ENCODE measurements around the gene AMACR.

AMACR gene

DNA sequence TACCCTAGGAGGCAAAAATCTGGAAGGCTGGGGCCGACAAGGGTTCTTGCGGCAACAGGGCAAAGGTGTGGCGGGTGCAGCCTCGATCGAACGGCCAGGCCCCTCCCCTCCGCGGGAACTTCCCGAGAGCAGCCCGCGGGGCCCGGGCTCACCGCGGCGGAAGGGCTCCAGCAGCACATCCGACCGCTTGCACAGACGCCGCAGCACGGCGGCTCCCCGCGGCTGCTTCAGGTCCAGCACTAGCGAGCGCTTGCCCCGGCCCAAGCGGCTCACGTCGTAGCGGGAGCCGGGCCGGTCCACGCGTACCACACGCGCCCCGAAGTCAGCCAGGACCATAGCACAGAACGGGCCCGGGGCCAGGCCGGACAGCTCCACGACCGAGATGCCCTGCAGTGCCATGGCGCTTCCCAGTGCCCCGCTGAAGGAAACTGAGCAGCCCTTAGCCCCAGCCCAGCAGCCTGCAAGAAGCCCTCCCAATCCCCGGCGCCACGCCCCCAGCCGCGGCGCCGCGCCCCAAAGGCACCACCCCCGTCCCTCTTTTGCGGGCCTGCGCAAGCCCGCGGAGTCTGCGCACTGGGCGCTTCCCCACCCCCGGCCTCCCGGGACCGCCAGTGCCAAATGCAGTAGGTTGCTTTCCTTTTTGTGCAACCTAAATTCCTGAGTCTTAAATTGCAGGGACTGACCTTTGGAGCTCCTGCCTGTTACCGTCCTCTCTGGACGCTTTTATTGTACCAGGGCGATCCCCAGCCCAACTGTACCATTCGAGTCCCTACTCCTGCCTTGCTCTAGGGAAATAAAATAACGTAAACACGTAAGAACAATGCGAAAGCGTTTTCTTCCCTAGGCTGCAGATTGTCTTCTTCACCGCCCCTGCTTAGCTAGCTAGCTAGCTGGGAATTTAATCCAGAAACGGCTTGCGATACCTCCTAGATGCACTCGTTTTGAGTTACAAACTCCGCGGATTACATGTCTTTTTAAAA is at the start of gene AMACR:
Gene AMACR, minus strand, starts transcription at position 430 of the 980 bp plus-strand sequence. Its CDS starts 31 bp downstream, at position 399.
- Histone ChIP-seq H3K9ac (ENCODE audit: low read length) (peak within 1 kb of the TSS; percentile 73), H3K4me3 (ENCODE audit: low read length) (peak within 1 kb of the TSS; percentile 40), H3K36me3 (ENCODE audit: control insufficient read depth, insufficient read depth, low read length) (no peaks in the 10 kb centered on the region), H3K27me3 (ENCODE audit: control insufficient read depth, insufficient read depth, low read length) (no peaks in the 10 kb centered on the region), H3K4me1 (ENCODE audit: control insufficient read depth, insufficient read depth, low read length) (peaks cover 15% of the 10 kb centered on the region), H3K9me3 (ENCODE audit: control insufficient read depth, low read length) (no peaks in the 10 kb centered on the region)

DNA sequence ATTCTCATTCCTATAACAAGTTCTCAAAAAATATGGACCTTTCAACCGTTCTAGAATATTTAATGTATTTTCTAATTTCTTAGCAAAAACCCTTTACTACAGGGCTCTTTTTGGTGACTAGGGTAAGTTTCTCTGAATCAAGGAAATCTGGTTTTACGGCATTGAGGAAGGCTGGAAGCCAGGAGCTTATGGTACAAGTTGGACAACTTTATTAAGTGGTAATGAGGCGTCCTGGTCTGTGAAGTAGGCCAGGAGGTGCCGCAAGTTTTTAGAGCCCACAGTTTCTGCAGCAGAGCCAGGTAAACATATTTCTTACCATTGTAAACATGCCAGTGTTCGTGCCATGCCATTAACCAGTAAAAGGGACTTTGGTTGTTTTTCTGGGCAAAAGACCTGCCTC is 49.7 kb upstream of the AMACR start:
- Histone ChIP-seq H3K9me3 (ENCODE audit: control insufficient read depth, low read length) (no peaks in the 10 kb centered on the region), H3K36me3 (ENCODE audit: control insufficient read depth, insufficient read depth, low read length) (no peaks in the 10 kb centered on the region), H3K4me3 (ENCODE audit: low read length) (no peak overlapping the region), H3K27me3 (ENCODE audit: control insufficient read depth, insufficient read depth, low read length) (no peaks in the 10 kb centered on the region), H3K4me1 (ENCODE audit: control insufficient read depth, insufficient read depth, low read length) (no peaks in the 10 kb centered on the region), H3K9ac (ENCODE audit: low read length) (no peak overlapping the region)

DNA sequence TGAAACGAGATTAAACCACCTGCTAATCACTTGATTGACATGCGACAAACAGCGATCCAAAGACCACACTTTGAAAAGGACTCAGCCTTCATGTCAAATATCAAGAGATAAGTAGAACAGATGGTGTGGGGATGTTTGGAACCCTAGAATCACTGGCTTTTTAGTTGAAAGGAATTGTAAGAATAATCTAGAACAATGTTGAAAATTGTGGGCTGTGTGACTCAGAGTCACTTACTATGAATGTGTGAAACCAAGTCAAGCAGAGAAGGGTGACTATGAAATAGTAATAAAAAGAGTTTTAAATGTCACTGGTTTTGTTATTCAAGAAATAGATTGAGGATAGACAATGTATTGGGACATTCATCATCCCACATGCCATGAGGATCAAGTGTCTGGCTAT is 49.3 kb upstream of the AMACR start:
- Histone ChIP-seq H3K27me3 (ENCODE audit: control insufficient read depth, insufficient read depth, low read length) (no peaks in the 10 kb centered on the region), H3K9me3 (ENCODE audit: control insufficient read depth, low read length) (no peaks in the 10 kb centered on the region), H3K36me3 (ENCODE audit: control insufficient read depth, insufficient read depth, low read length) (no peaks in the 10 kb centered on the region), H3K9ac (ENCODE audit: low read length) (no peak overlapping the region), H3K4me1 (ENCODE audit: control insufficient read depth, insufficient read depth, low read length) (no peaks in the 10 kb centered on the region), H3K4me3 (ENCODE audit: low read length) (no peak overlapping the region)

GRCh38 chr5:34055667-34056066 is 47.8 kb upstream of the AMACR start:
- Histone ChIP-seq H3K36me3 (ENCODE audit: control insufficient read depth, insufficient read depth, low read length) (no peaks in the 10 kb centered on the region), H3K4me3 (ENCODE audit: low read length) (no peak overlapping the region), H3K27me3 (ENCODE audit: control insufficient read depth, insufficient read depth, low read length) (no peaks in the 10 kb centered on the region), H3K9ac (ENCODE audit: low read length) (no peak overlapping the region), H3K9me3 (ENCODE audit: control insufficient read depth, low read length) (no peaks in the 10 kb centered on the region), H3K4me1 (ENCODE audit: control insufficient read depth, insufficient read depth, low read length) (no peaks in the 10 kb centered on the region)

GRCh38 chr5:34054400-34054729 is 46.5 kb upstream of the AMACR start:
- Histone ChIP-seq H3K27me3 (ENCODE audit: control insufficient read depth, insufficient read depth, low read length) (no peaks in the 10 kb centered on the region), H3K36me3 (ENCODE audit: control insufficient read depth, insufficient read depth, low read length) (no peaks in the 10 kb centered on the region), H3K4me1 (ENCODE audit: control insufficient read depth, insufficient read depth, low read length) (no peaks in the 10 kb centered on the region), H3K4me3 (ENCODE audit: low read length) (no peak overlapping the region), H3K9me3 (ENCODE audit: control insufficient read depth, low read length) (no peaks in the 10 kb centered on the region), H3K9ac (ENCODE audit: low read length) (no peak overlapping the region)

- no peaks in the 10 kb centered on the region for H3K27me3 ChIP-seq (ENCODE audit: control insufficient read depth, insufficient read depth, low read length)
- H3K4me3 ChIP-seq (ENCODE audit: low read length): no peak overlapping the region
Observed at GRCh38 chr5:34053571-34054399, 45.9 kb upstream of the AMACR start.

GRCh38 chr5:34053133-34053532 is 45.3 kb upstream of the AMACR start:
- H3K36me3 ChIP-seq (ENCODE audit: control insufficient read depth, insufficient read depth, low read length): no peaks in the 10 kb centered on the region
- H3K9ac ChIP-seq (ENCODE audit: low read length): no peak overlapping the region
- no peaks in the 10 kb centered on the region for H3K9me3 ChIP-seq (ENCODE audit: control insufficient read depth, low read length)
- H3K4me3 ChIP-seq (ENCODE audit: low read length): no peak overlapping the region
- no peaks in the 10 kb centered on the region for H3K4me1 ChIP-seq (ENCODE audit: control insufficient read depth, insufficient read depth, low read length)
- H3K27me3 ChIP-seq (ENCODE audit: control insufficient read depth, insufficient read depth, low read length): no peaks in the 10 kb centered on the region

More at GRCh38 chr5:34053571-34054399, 45.9 kb upstream of the AMACR start:
- H3K4me1 ChIP-seq (ENCODE audit: control insufficient read depth, insufficient read depth, low read length): no peaks in the 10 kb centered on the region
- H3K9me3 ChIP-seq (ENCODE audit: control insufficient read depth, low read length): no peaks in the 10 kb centered on the region
- no peaks in the 10 kb centered on the region for H3K36me3 ChIP-seq (ENCODE audit: control insufficient read depth, insufficient read depth, low read length)
- no peak overlapping the region for H3K9ac ChIP-seq (ENCODE audit: low read length)

DNA sequence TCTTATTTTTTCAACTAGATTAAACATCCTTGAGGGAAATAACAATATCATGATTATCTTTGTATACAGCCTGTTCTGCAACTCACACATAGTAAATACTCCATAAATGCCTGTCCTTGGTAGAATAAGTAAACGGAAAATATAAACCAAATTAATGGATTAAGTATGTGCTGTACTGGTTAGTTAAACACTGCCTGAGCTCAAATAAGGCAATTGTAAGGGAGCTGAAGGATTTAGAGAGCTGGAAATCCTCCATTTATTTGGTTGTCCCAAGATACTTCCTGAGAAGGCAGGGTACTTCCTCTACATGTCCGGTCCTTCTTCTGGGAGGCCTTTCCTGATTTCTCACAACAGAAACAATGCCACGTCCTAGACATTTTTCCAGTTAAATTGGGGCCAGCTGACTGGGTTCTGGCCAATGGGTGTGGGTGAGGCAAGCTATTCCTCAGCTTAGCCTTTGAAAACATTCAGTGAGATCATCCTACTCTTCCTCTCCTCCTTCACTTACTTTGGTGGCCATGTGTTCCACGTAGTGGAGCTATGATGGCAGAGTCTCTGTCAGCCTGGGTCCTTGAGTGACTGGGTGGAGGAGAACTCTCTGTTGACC is 43.6 kb upstream of the AMACR start:
- Histone ChIP-seq H3K9ac (ENCODE audit: low read length) (no peak overlapping the region), H3K9me3 (ENCODE audit: control insufficient read depth, low read length) (no peaks in the 10 kb centered on the region), H3K4me3 (ENCODE audit: low read length) (no peak overlapping the region), H3K4me1 (ENCODE audit: control insufficient read depth, insufficient read depth, low read length) (no peaks in the 10 kb centered on the region), H3K27me3 (ENCODE audit: control insufficient read depth, insufficient read depth, low read length) (no peaks in the 10 kb centered on the region), H3K36me3 (ENCODE audit: control insufficient read depth, insufficient read depth, low read length) (no peaks in the 10 kb centered on the region)

GRCh38 chr5:34047774-34048572 is 40.1 kb upstream of the AMACR start:
- H3K4me1 ChIP-seq (ENCODE audit: control insufficient read depth, insufficient read depth, low read length): peaks cover 9% of the 10 kb centered on the region
- no peak overlapping the region for H3K9ac ChIP-seq (ENCODE audit: low read length)
- H3K9me3 ChIP-seq (ENCODE audit: control insufficient read depth, low read length): no peaks in the 10 kb centered on the region
- no peak overlapping the region for H3K4me3 ChIP-seq (ENCODE audit: low read length)
- no peaks in the 10 kb centered on the region for H3K27me3 ChIP-seq (ENCODE audit: control insufficient read depth, insufficient read depth, low read length)
- H3K36me3 ChIP-seq (ENCODE audit: control insufficient read depth, insufficient read depth, low read length): no peaks in the 10 kb centered on the region

DNA sequence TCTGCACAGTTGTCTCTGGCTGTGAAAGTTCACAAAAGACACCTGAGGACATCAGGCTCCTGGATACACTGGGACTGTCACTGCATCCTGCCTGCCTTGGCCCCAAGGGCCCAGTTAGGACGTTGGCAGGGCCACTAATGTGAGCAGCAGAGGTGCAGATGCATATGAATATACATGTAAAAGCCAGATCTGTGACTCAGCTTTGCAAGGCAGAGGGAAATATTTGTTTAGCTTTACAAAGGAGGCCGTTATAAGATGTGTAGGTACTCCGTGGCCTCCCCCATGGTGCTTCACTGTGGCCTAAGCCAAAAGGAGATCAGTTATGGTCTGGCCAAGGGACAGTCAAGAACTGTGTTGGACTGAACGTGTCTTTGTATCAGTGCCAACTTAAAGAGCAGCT is 39.3 kb upstream of the AMACR start:
- no peak overlapping the region for H3K4me3 ChIP-seq (ENCODE audit: low read length)
- H3K36me3 ChIP-seq (ENCODE audit: control insufficient read depth, insufficient read depth, low read length): no peaks in the 10 kb centered on the region
- no peak overlapping the region for H3K9ac ChIP-seq (ENCODE audit: low read length)
- H3K27me3 ChIP-seq (ENCODE audit: control insufficient read depth, insufficient read depth, low read length): no peaks in the 10 kb centered on the region
- peaks cover 9% of the 10 kb centered on the region for H3K4me1 ChIP-seq (ENCODE audit: control insufficient read depth, insufficient read depth, low read length)
- H3K9me3 ChIP-seq (ENCODE audit: control insufficient read depth, low read length): no peaks in the 10 kb centered on the region

DNA sequence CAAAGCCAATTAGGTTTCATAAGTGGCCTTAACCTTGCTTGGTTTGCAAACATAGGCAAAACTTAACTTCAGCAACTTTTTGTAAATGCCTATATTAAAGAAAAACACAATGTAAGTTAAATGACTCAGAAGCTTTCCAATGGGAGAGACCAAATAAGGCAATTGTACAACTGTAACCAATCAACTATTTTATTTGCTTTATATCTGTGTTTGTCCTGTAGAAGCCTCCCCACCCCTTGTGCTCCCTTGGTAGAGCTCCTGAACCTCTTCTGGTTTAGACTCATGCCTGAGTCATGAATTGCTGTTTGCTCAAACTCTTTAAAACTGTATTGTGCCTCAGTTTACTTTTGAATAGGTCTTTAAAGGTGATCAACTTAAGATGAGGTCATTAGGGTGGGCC is 38.1 kb upstream of the AMACR start:
- no peaks in the 10 kb centered on the region for H3K9me3 ChIP-seq (ENCODE audit: control insufficient read depth, low read length)
- peaks cover 9% of the 10 kb centered on the region for H3K4me1 ChIP-seq (ENCODE audit: control insufficient read depth, insufficient read depth, low read length)
- no peaks in the 10 kb centered on the region for H3K36me3 ChIP-seq (ENCODE audit: control insufficient read depth, insufficient read depth, low read length)
- no peak overlapping the region for H3K4me3 ChIP-seq (ENCODE audit: low read length)
- no peak overlapping the region for H3K9ac ChIP-seq (ENCODE audit: low read length)
- H3K27me3 ChIP-seq (ENCODE audit: control insufficient read depth, insufficient read depth, low read length): no peaks in the 10 kb centered on the region
